ENCODE results near the gene MEF2D.

MEF2D gene

GRCh38 chr1:156448134-156448967 lies 52.2 kb downstream of the MEF2D start:
- H3K4me3 ChIP-seq (ENCODE audit: low read depth, low read length): no peak overlapping the region

GRCh38 chr1:156445789-156446263 lies 54.7 kb downstream of the MEF2D start:
- H3K4me3 ChIP-seq (ENCODE audit: low read depth, low read length): no peak overlapping the region

GRCh38 chr1:156444407-156445001 lies 56.1 kb downstream of the MEF2D start:
- H3K4me3 ChIP-seq (ENCODE audit: low read depth, low read length): no peak overlapping the region

GRCh38 chr1:156443286-156443685 lies 57.3 kb downstream of the MEF2D start:
- H3K4me3 ChIP-seq (ENCODE audit: low read depth, low read length): no peak overlapping the region

- H3K4me3 ChIP-seq (ENCODE audit: low read depth, low read length): no peak overlapping the region
Observed at GRCh38 chr1:156440654-156441437, 59.7 kb downstream of the MEF2D start.

- no peak overlapping the region for H3K4me3 ChIP-seq (ENCODE audit: low read depth, low read length)
Observed at GRCh38 chr1:156439777-156440183, 60.8 kb downstream of the MEF2D start.

- H3K4me3 ChIP-seq (ENCODE audit: low read depth, low read length): no peak overlapping the region
Observed at GRCh38 chr1:156439036-156439776, 61.4 kb downstream of the MEF2D start.

GRCh38 chr1:156438278-156438987 lies 62.1 kb downstream of the MEF2D start:
- no peak overlapping the region for H3K4me3 ChIP-seq (ENCODE audit: low read depth, low read length)

GRCh38 chr1:156437037-156437867 lies 63.3 kb downstream of the MEF2D start:
- no peak overlapping the region for H3K4me3 ChIP-seq (ENCODE audit: low read depth, low read length)

- H3K4me3 ChIP-seq (ENCODE audit: low read depth, low read length): no peak overlapping the region
Observed at GRCh38 chr1:156436141-156437036, 64.2 kb downstream of the MEF2D start.

GRCh38 chr1:156435545-156436140 lies 64.9 kb downstream of the MEF2D start:
- H3K4me3 ChIP-seq (ENCODE audit: low read depth, low read length): no peak overlapping the region

GRCh38 chr1:156434989-156435544 lies 65.5 kb downstream of the MEF2D start:
- no peak overlapping the region for H3K4me3 ChIP-seq (ENCODE audit: low read depth, low read length)

- no peak overlapping the region for H3K4me3 ChIP-seq (ENCODE audit: low read depth, low read length)
Observed at GRCh38 chr1:156433602-156434001, 67.0 kb downstream of the MEF2D start.

GRCh38 chr1:156433032-156433431 lies 67.5 kb downstream of the MEF2D start:
- no peak overlapping the region for H3K4me3 ChIP-seq (ENCODE audit: low read depth, low read length)

GRCh38 chr1:156432669-156433018 lies 67.9 kb downstream of the MEF2D start:
- no peak overlapping the region for H3K4me3 ChIP-seq (ENCODE audit: low read depth, low read length)

- H3K4me3 ChIP-seq (ENCODE audit: low read depth, low read length): no peak overlapping the region
Observed at GRCh38 chr1:156431769-156432668, 68.6 kb downstream of the MEF2D start.

- H3K4me3 ChIP-seq (ENCODE audit: low read depth, low read length): no peak overlapping the region
Observed at GRCh38 chr1:156431366-156431765, 69.2 kb downstream of the MEF2D start.

All from iPS-11a (cell line).